ENCODE measurements around the gene KLRC2. TPM values are rescaled to one million over a fixed set of nuclear protein-coding genes. Genes with fewer than 3 reads are reported as not detected.
"Not testable (repeated sequence)": the region's sequence is repeated elsewhere in the genome, so short reads cannot be mapped to it uniquely, and the experiment has no call there.

Gene KLRC2
- total RNA-seq, 1 donor from 2014 or later: 0.40 TPM

GRCh38 chr12:10406725-10407124 lies 29.1 kb downstream of the KLRC2 start:
- no peak for DNase-seq (ENCODE audit: low read depth)

GRCh38 chr12:10405294-10405693 lies 30.5 kb downstream of the KLRC2 start:
- no peak for DNase-seq (ENCODE audit: low read depth)

- no peak for DNase-seq (ENCODE audit: low read depth)
Observed at GRCh38 chr12:10404798-10405197, 31.0 kb downstream of the KLRC2 start.

GRCh38 chr12:10400829-10401228 lies 35.0 kb downstream of the KLRC2 start:
- no peak for DNase-seq (ENCODE audit: low read depth)

- DNase-seq (ENCODE audit: low read depth): no peak
Observed at GRCh38 chr12:10398168-10398567, 37.6 kb downstream of the KLRC2 start.

- no peak for DNase-seq (ENCODE audit: low read depth)
Observed at GRCh38 chr12:10397296-10397695, 38.5 kb downstream of the KLRC2 start.

GRCh38 chr12:10396176-10396575 lies 39.6 kb downstream of the KLRC2 start:
- DNase-seq (ENCODE audit: low read depth): not testable (repeated sequence)

- peak; percentile 83 for DNase-seq (ENCODE audit: low read depth)
Observed at GRCh38 chr12:10395390-10395998, 40.3 kb downstream of the KLRC2 start.

- DNase-seq (ENCODE audit: low read depth): not testable (repeated sequence)
Observed at GRCh38 chr12:10394531-10395152, 41.2 kb downstream of the KLRC2 start.

GRCh38 chr12:10393291-10393690 lies 42.5 kb downstream of the KLRC2 start:
- DNase-seq (ENCODE audit: low read depth): no peak

- DNase-seq (ENCODE audit: low read depth): peak; percentile 98
Observed at GRCh38 chr12:10392394-10392930, 43.3 kb downstream of the KLRC2 start.

GRCh38 chr12:10390991-10391390 lies 44.8 kb downstream of the KLRC2 start:
- DNase-seq (ENCODE audit: low read depth): not testable (repeated sequence)

GRCh38 chr12:10389904-10390303 lies 45.9 kb downstream of the KLRC2 start, which contains the start of gene KLRK1:
Gene KLRK1, minus strand, starts transcription at chr12:10390041. Its CDS starts 1,231 bp downstream, at chr12:10388810.
- no peak for DNase-seq (ENCODE audit: low read depth)

GRCh38 chr12:10388624-10389413 lies 47.0 kb downstream of the KLRC2 start:
- no peak for DNase-seq (ENCODE audit: low read depth)

- DNase-seq (ENCODE audit: low read depth): not testable (repeated sequence)
Observed at GRCh38 chr12:10387498-10387897, 48.3 kb downstream of the KLRC2 start.

GRCh38 chr12:10386857-10387256 lies 49.0 kb downstream of the KLRC2 start:
- DNase-seq (ENCODE audit: low read depth): no peak

GRCh38 chr12:10385166-10385613 lies 50.6 kb downstream of the KLRC2 start:
- no peak for DNase-seq (ENCODE audit: low read depth)

GRCh38 chr12:10384191-10384590 lies 51.6 kb downstream of the KLRC2 start:
- no peak for DNase-seq (ENCODE audit: low read depth)

- peak; percentile 11 for DNase-seq (ENCODE audit: low read depth)
Observed at GRCh38 chr12:10381928-10382628, 53.7 kb downstream of the KLRC2 start.
